Ovary (tissue), 9 donors: Measurements from ENCODE around the gene TSPO. TPM values are rescaled to one million over a fixed set of nuclear protein-coding genes. Genes with fewer than 3 reads are reported as not detected.
A peak's percentile ranks its signal among the peaks of the same experiment; 100 is the strongest.

Experiments
- DNase-seq, 5 donors: peaks; one replicate each; pipeline ENCODE4 v3.0.0-alpha.2; 2019 to 2020
- H3K27ac ChIP-seq, 2 donors: fragments of 200-600 bp; one replicate each; pipeline versions ENCODE4 v1.5.1 to v1.8.0; 2019 to 2022
- H3K27me3 ChIP-seq: fragments of 200-600 bp; one replicate; pipeline ENCODE4 v1.8.0; 2022
- H3K36me3 ChIP-seq: fragments of 200-600 bp; sonication (generic); one replicate; pipeline ENCODE4 v1.5.1; 2019
- H3K4me1 ChIP-seq: one replicate; pipeline ENCODE4 v1.8.1; 2013; ENCODE audit warnings: mild to moderate bottlenecking, moderate library complexity; ENCODE audit not compliant: insufficient read depth
- H3K4me3 ChIP-seq: fragments of 200-600 bp; sonication (generic); one replicate; pipeline ENCODE4 v1.5.1; 2017
- H3K9me3 ChIP-seq, 2 donors: fragments of 200-600 bp in 1 of 2; sonication (generic) in 1 of 2; one replicate each; pipeline versions ENCODE4 v1.5.1 to v1.8.1; 2013 to 2019; ENCODE audit warnings: mild to moderate bottlenecking in 1 of 2, moderate library complexity in 1 of 2
- EP300 ChIP-seq: sonication (generic); formaldehyde crosslinking; IDR thresholded peaks from one replicate; pipeline ENCODE4 v1.6.1; 2017; ENCODE audit warnings: antibody characterized with exemption
- POLR2A ChIP-seq: fragments of 450-650 bp; IDR thresholded peaks from one replicate; pipeline ENCODE4 v1.6.1; 2017; ENCODE audit warnings: antibody characterized with exemption, mild to moderate bottlenecking, moderate library complexity
- WGBS, 3 donors: extraction: QIAGEN DNeasy Blood & Tissue Kit in 1 of 3; methylation state at CpG; one replicate each; pipeline versions ENCODE4 v1.1.5 to v1.1.7; 2013 to 2017; 5-methylcytosine and 5-hydroxymethylcytosine counted together
- intact Hi-C, 4 donors: fragments of 100-400 bp; cut with DNase I; formaldehyde crosslinking; loops; one replicate each; pipeline versions ENCODE4 v1.11.0 to v1.15.1; 2022 to 2023
- polyA plus RNA-seq, 2 donors: library from polyadenylated mRNA; stranded (reverse); fragments of 200-250 nt in 1 of 2; fragments of 350-450 nt in 1 of 2; fragmentation: Illumina TruSeq in 1 of 2; extraction: RNeasy Lipid Tissue Mini Kit (QIAGEN cat#74804) in 1 of 2; gene quantifications; one replicate each; pipeline ENCODE4 v1.2.3, GENCODE V29; 2013 to 2014
- total RNA-seq, 7 donors: library from RNA; depleted of rRNA in 2 of 7; stranded (reverse); fragments of >200 nt in 2 of 7; fragmentation: NEBNext Ultra II Directional in 3 of 7; extraction: Animal tissue kit (Norgen Biotek cat#: 25700) in 3 of 7; gene quantifications; one replicate each; pipeline versions ENCODE4 v1.1.0 to v1.2.4, GENCODE V29; 2016 to 2023
- TF ChIP-seq, protein P1 (sequence below), 3 donors: fragments of 450-650 bp in 2 of 3; fragments of 200-600 bp in 1 of 3; IDR thresholded peaks; one replicate each; pipeline versions ENCODE4 v1.5.1 to v1.8.0; 2016 to 2022; ENCODE audit warnings: antibody characterized with exemption in 3 of 3, mild to moderate bottlenecking in 1 of 3
- donor health status: DM: no; HTN: no; CAD: no; lungs with moderate emphysema.
- donor health status: DM: no; HTN: no; CAD: no.
- donor health status: Bipolar disorder and iron deficiency.
- donor health status: DM: yes; HTN: yes; CAD: no.
- donor health status: DM: no; HTN: no; CAD: no.
- donor health status: DM: yes; HTN: yes; CAD: no.

Gene TSPO
- total and polyA plus RNA-seq, 9 donors: 1.3 to 263 (median 79.1) TPM

DNA sequence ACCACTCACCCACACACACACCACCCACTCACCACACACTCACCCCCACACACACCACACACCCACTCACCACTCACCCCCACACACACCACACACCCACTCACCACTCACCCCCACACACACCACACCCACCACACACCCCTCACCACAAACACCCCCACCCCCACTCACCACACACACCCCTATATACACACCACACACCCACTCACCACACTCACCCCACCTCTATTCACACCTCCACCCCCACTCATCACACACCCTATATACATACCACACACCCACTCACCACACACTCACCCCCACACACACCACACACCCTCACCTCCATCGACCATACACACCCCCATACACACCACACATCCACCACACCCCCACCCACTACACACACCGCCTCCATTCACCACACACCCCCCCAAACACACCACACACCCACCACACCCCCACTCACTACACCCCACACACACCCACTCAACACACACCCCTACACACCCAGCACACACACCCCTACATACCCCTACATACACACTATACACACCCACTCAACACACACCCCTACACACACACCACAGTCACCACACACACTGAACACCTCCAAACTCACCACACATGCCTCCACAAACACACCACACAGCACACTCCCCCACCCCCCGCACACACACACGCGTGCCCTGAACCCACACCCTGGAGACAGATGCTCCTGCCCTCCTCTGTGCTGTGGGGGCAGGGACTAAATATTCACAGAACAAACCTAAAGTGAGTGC lies 54.6 kb downstream of the TSPO start:
- no peaks in the 10 kb centered on the region for H3K4me1 ChIP-seq
- H3K36me3 ChIP-seq: no peaks in the 10 kb centered on the region
- H3K27ac ChIP-seq: no peak overlapping the region
- 70 to 82% (median 82%) methylated on average over 5 of the region's 5 CpGs for WGBS, 3 donors
- peak in 1 of 5 donors; percentile 12 for DNase-seq
- intact Hi-C loops: no loop called here
- H3K9me3 ChIP-seq: no peaks in the 10 kb centered on the region
- no peak overlapping the region for H3K4me3 ChIP-seq
- TF ChIP-seq EP300: no peak
- no peak for TF ChIP-seq POLR2A
- TF ChIP-seq, protein P1, sequence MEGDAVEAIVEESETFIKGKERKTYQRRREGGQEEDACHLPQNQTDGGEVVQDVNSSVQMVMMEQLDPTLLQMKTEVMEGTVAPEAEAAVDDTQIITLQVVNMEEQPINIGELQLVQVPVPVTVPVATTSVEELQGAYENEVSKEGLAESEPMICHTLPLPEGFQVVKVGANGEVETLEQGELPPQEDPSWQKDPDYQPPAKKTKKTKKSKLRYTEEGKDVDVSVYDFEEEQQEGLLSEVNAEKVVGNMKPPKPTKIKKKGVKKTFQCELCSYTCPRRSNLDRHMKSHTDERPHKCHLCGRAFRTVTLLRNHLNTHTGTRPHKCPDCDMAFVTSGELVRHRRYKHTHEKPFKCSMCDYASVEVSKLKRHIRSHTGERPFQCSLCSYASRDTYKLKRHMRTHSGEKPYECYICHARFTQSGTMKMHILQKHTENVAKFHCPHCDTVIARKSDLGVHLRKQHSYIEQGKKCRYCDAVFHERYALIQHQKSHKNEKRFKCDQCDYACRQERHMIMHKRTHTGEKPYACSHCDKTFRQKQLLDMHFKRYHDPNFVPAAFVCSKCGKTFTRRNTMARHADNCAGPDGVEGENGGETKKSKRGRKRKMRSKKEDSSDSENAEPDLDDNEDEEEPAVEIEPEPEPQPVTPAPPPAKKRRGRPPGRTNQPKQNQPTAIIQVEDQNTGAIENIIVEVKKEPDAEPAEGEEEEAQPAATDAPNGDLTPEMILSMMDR (IDR thresholded peaks at IDR 0.05): no peak
- H3K27me3 ChIP-seq: no peaks in the 10 kb centered on the region

DNA sequence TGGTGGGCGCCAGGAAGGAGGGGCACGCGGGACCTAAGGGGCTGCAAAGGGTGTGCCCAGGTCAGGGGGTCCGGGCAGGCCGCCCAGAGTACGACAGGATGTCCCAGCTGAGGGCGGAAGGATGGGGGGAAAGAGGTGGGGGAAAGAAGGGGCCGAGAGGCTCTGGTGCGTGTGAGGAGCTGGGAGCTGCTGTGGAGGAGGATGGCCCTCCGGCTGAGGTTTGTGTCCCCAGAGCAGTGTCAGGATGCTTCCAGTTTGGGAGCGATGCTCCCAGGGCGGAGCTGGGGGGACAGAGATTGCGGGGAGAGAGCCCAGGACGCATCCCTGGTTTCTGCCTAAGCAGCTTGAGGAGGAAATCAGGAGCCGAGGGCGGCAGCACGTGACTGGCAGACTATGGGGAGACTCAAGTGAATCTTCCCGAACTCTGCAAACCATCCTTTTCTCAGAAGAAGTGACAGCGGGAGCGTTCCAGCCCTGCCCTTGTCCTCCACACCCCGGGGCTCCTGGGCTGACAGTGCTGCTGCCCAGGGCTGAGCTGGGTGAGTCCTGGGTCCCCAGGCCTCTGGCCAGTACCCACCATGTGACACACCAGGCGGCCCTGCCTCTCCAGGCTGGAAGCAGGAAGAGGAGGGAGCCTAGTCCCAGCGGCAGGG lies 55.3 kb downstream of the TSPO start:
- TF ChIP-seq, protein P1 (IDR thresholded peaks at IDR 0.05): no peak
- TF ChIP-seq POLR2A (no peak), EP300 (no peak)
- Histone ChIP-seq H3K9me3 (no peaks in the 10 kb centered on the region), H3K4me1 (no peaks in the 10 kb centered on the region), H3K27me3 (no peaks in the 10 kb centered on the region), H3K4me3 (no peak overlapping the region), H3K36me3 (no peaks in the 10 kb centered on the region), H3K27ac (no peak overlapping the region)
- intact Hi-C loops: no loop called here
- WGBS, 3 donors: 65 to 74% (median 72%) methylated on average over 23 of the region's 23 CpGs
- DNase-seq: peak in 1 of 5 donors; percentile 28

DNA sequence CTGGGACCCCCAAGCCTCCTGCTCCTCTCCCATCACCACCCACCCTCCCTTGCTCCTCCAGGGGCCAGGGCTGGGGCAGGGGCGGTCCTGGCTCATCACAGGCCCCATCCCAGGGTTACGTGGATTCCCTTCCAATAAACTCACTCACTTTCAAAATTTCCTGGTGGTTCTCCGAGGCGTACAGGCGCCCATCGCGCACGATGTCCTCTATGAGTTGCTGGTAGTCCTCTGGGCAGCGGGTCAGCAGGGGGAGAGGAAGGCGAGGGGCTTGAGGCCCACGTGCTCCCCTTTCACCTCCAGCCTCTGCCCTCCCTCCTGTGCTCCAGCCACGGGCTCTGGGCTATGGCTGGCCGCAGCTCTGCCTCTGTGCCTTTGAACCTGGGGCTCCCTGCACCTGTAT lies 56.0 kb downstream of the TSPO start:
- intact Hi-C loops: no loop called here
- 86 to 89% (median 88%) methylated on average over 13 of the region's 13 CpGs for WGBS, 3 donors
- Histone ChIP-seq H3K27ac (no peak overlapping the region), H3K4me3 (no peak overlapping the region), H3K27me3 (no peaks in the 10 kb centered on the region), H3K36me3 (no peaks in the 10 kb centered on the region), H3K9me3 (no peaks in the 10 kb centered on the region), H3K4me1 (no peaks in the 10 kb centered on the region)
- TF ChIP-seq POLR2A: no peak
- no peak for TF ChIP-seq EP300
- TF ChIP-seq, protein P1 (IDR thresholded peaks at IDR 0.05): no peak
- DNase-seq: peak in 1 of 5 donors; percentile 19

DNA sequence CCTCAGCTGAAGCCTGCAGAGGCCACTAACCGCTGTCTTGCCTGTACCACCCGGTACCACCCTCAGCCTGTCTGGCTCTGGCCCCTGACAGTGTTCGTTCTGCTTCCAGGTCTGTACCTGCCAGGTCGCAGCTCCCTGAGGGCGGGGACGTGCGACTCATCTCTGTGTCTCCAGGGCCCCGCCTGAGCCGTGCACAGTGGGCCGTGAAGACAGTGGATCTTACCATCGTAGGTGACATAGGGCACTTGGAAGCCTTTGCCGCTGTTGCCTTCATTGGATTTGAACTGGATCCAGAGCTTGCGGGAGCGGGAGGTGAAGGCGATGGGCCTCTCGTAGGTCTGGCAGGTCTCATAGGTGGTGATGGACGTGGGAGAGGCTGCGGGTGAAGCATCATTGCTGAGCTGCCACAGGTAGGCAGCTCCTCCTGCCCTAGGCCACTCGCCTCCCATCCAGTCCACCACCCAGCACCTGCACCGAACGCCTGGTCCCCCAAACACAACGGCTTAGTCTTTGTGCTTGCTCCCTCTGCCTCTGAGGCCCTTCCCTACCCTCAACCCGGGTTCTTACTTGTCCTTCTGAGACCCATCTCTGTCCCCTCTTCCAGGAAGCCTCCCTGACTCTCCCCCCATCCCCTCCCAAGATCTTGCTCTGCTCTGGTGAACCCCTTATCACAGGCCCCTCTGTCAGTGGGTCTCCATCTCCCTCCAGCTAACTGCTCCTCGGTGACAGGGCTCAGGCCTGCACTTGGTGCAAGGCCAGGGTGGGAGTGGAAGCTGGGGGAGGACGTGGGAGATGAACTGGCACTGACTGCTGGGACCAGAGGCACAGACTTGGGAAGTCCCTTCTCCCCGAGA lies 56.7 kb downstream of the TSPO start:
- TF ChIP-seq, protein P1 (IDR thresholded peaks at IDR 0.05): no peak
- TF ChIP-seq EP300: no peak
- no peak for TF ChIP-seq POLR2A
- H3K36me3 ChIP-seq: no peaks in the 10 kb centered on the region

More for the DNA sequence above, 56.7 kb downstream of the TSPO start:
- Histone ChIP-seq H3K9me3 (no peaks in the 10 kb centered on the region), H3K27ac (no peak overlapping the region), H3K27me3 (no peaks in the 10 kb centered on the region), H3K4me1 (no peaks in the 10 kb centered on the region), H3K4me3 (no peak overlapping the region)
- DNase-seq: peak in 1 of 5 donors; percentile 19
- WGBS, 3 donors: 86 to 89% (median 87%) methylated on average over 26 of the region's 26 CpGs
- intact Hi-C loops: no loop called here
